Stomach (tissue), 9 donors: ENCODE results near the gene TBX6. TPM values are rescaled to one million over a fixed set of nuclear protein-coding genes. Genes with fewer than 3 reads are reported as not detected.

Experiments
- DNase-seq, 2 donors: peaks; one replicate each; pipeline versions ENCODE4 v3.0.0 to v3.0.0-alpha.2; 2013 to 2019
- H3K27ac ChIP-seq, 5 donors: fragments of 200-600 bp in 4 of 5; sonication (generic) in 4 of 5; one replicate each; pipeline ENCODE4 v1.5.1; 2013 to 2019; ENCODE audit warnings: mild to moderate bottlenecking in 1 of 5, moderate library complexity in 1 of 5
- H3K27me3 ChIP-seq, 3 donors: fragments of 200-600 bp; sonication (generic); one replicate each; pipeline ENCODE4 v1.5.1; 2017 to 2019; ENCODE audit warnings: mixed run types in 1 of 3
- H3K36me3 ChIP-seq, 4 donors: fragments of 200-600 bp; sonication (generic); 1 replicate in 3 of 4; 2 replicates in 1 of 4; pipeline ENCODE4 v1.5.1; 2016 to 2019
- H3K4me1 ChIP-seq, 4 donors: fragments of 200-600 bp; sonication (generic); one replicate each; pipeline ENCODE4 v1.5.1; 2016 to 2019
- H3K4me3 ChIP-seq, 4 donors: fragments of 200-600 bp; sonication (generic) in 3 of 4; one replicate each; pipeline ENCODE4 v1.5.1; 2016 to 2019; ENCODE audit warnings: mild to moderate bottlenecking in 1 of 4
- H3K9me3 ChIP-seq, 4 donors: fragments of 200-600 bp; sonication (generic); one replicate each; pipeline ENCODE4 v1.5.1; 2016 to 2019
- EP300 ChIP-seq: sonication (generic); formaldehyde crosslinking; IDR thresholded peaks from one replicate; pipeline ENCODE4 v1.6.1; 2017; ENCODE audit warnings: antibody characterized with exemption
- POLR2A ChIP-seq, 4 donors: fragments of 450-650 bp; IDR thresholded peaks; one replicate each; pipeline ENCODE4 v1.6.1; 2016; ENCODE audit warnings: antibody characterized with exemption in 4 of 4, control low read depth in 2 of 4, mild to moderate bottlenecking in 1 of 4, moderate library complexity in 1 of 4
- POLR2AphosphoS5 ChIP-seq, 3 donors: sonication (generic); formaldehyde crosslinking; IDR thresholded peaks; one replicate each; pipeline ENCODE4 v1.6.1; 2016; ENCODE audit warnings: antibody characterized with exemption in 3 of 3
- WGBS, 5 donors: extraction: QIAGEN DNeasy Blood & Tissue Kit in 3 of 5; methylation state at CpG; one replicate each; pipeline versions ENCODE4 v1.1.5 to v1.1.7; 2013 to 2018; 5-methylcytosine and 5-hydroxymethylcytosine counted together
- intact Hi-C: fragments of 100-400 bp; cut with DNase I; formaldehyde crosslinking; loops from one replicate; pipeline ENCODE4 v1.15.1; 2023; ENCODE audit warnings: low total_unique reads
- polyA plus RNA-seq, 3 donors: library from polyadenylated mRNA; stranded (reverse); fragments of 200-250 nt; gene quantifications; one replicate each; pipeline ENCODE4 v1.2.3, GENCODE V29; 2013
- total RNA-seq, 5 donors: library from RNA; depleted of rRNA; stranded (reverse); fragments of >200 nt; gene quantifications; one replicate each; pipeline versions ENCODE4 v1.1.0 to v1.2.3, GENCODE V29; 2014 to 2016
- TF ChIP-seq, protein P1 (sequence below), 7 experiments: fragments of 450-650 bp in 4 of 7; fragments of 200-600 bp in 3 of 7; sonication (generic) in 3 of 7; IDR thresholded peaks; one replicate each; pipeline ENCODE4 v1.5.1; 2016 to 2019; ENCODE audit warnings: antibody characterized with exemption in 7 of 7, control low read depth in 2 of 7, mild to moderate bottlenecking in 1 of 7
- donor health status: healthy with polysubstance abuse.
- donor health status: Bipolar disorder and iron deficiency.
- donor health status: healthy.

TBX6 gene
- total and polyA plus RNA-seq, 8 donors = 1.1 to 25.0 (median 2.5) TPM; not detected in 3

DNA sequence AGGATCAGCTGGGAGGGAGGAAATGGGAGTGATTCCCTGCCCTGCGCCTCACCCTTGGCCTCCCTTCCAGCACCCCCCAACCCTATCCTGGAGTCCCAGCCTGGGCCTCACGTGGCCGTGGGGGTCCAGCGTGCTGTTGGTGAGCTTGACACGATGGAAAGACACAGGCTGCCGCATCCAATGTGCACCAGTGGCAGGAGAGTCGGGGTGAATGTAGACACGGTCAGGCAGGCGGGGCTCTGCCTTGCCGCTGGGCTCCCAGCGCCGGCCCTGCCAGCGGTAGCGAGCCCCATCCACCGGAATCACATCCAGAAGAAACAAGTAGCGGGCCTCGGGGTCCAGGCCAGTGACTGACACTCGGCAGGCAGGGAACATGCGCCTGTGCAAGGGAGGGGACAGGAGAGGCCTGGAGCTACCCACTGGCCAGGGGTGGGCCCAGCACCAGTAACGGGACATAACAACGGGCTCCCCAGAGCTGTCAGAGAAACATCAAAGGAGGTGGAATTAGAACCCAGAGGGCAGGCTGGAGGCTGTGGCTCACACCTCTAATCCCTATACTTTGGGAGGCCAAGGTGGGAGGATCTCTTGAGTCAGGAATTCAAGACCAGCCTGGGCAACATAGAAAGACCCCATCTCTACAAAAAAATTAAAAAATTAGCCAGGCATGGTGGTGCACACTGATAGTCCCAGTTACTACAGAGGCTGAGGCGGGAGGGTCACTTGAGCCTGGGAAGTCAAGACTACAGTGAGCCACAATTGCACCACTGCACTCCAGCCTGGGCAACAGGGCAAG is 2.7 kb downstream of the TBX6 start:
- peaks cover 15 to 42% (median 32%) of the 10 kb centered on the region in 4 donors for H3K36me3 ChIP-seq
- 78 to 85% (median 79%) methylated on average over 21 to 22 of the region's 22 CpGs for WGBS, 5 donors
- no peaks in the 10 kb centered on the region for H3K9me3 ChIP-seq
- intact Hi-C loops = no loop called here
- H3K27ac ChIP-seq = peak overlapping the region in 2 of 5 donors; percentile 10 to 88
- H3K4me3 ChIP-seq = no peak overlapping the region
- peaks cover 23 to 57% (median 33%) of the 10 kb centered on the region in 4 donors for H3K4me1 ChIP-seq
- TF ChIP-seq, protein P1, sequence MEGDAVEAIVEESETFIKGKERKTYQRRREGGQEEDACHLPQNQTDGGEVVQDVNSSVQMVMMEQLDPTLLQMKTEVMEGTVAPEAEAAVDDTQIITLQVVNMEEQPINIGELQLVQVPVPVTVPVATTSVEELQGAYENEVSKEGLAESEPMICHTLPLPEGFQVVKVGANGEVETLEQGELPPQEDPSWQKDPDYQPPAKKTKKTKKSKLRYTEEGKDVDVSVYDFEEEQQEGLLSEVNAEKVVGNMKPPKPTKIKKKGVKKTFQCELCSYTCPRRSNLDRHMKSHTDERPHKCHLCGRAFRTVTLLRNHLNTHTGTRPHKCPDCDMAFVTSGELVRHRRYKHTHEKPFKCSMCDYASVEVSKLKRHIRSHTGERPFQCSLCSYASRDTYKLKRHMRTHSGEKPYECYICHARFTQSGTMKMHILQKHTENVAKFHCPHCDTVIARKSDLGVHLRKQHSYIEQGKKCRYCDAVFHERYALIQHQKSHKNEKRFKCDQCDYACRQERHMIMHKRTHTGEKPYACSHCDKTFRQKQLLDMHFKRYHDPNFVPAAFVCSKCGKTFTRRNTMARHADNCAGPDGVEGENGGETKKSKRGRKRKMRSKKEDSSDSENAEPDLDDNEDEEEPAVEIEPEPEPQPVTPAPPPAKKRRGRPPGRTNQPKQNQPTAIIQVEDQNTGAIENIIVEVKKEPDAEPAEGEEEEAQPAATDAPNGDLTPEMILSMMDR (IDR thresholded peaks at IDR 0.05) = no peak
- TF ChIP-seq POLR2AphosphoS5 (IDR thresholded peaks at IDR 0.05) (no peak), POLR2A (IDR thresholded peaks at IDR 0.05) (no peak), EP300 (no peak)
- H3K27me3 ChIP-seq = no peaks in the 10 kb centered on the region
- no peak for DNase-seq

DNA sequence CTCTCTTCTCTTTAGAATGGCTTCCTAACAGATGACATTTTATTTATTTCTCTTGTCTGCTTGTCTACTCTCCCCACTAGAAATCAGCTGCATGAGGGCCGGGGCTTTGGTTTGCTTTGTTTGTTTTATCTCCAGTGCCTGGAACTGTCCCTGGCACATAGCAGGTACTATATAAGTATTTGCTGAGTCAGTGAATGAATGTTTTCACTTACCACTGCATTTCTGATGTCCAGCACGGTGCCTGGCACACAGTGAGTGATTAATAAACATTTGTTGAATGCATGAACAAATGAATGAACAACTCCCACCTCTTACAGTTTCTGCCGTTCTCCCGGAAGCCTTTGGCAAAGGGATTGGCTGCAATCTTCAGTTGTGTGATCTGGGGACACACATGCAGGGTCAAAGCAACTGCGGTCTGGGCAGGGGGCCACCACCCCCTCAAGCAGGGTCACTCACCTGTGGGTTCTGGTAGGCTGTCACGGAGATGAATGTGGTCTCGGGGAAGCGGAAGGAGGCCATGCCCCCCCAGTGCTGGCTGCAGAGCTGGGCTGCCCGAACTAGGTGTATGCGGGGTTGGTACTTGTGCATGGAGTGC is 3.4 kb downstream of the TBX6 start:
- Histone ChIP-seq H3K27ac (no peak overlapping the region), H3K4me1 (peaks cover 23 to 50% (median 27%) of the 10 kb centered on the region in 4 donors), H3K27me3 (no peaks in the 10 kb centered on the region), H3K4me3 (no peak overlapping the region), H3K36me3 (peaks cover 19 to 42% (median 33%) of the 10 kb centered on the region in 4 donors), H3K9me3 (no peaks in the 10 kb centered on the region)
- 65 to 71% (median 67%) methylated on average over 9 to 10 of the region's 10 CpGs for WGBS, 5 donors
- TF ChIP-seq POLR2A (IDR thresholded peaks at IDR 0.05) (no peak), POLR2AphosphoS5 (IDR thresholded peaks at IDR 0.05) (no peak), EP300 (no peak)
- TF ChIP-seq, protein P1 (IDR thresholded peaks at IDR 0.05) = no peak
- intact Hi-C loops = no loop called here
- no peak for DNase-seq

DNA sequence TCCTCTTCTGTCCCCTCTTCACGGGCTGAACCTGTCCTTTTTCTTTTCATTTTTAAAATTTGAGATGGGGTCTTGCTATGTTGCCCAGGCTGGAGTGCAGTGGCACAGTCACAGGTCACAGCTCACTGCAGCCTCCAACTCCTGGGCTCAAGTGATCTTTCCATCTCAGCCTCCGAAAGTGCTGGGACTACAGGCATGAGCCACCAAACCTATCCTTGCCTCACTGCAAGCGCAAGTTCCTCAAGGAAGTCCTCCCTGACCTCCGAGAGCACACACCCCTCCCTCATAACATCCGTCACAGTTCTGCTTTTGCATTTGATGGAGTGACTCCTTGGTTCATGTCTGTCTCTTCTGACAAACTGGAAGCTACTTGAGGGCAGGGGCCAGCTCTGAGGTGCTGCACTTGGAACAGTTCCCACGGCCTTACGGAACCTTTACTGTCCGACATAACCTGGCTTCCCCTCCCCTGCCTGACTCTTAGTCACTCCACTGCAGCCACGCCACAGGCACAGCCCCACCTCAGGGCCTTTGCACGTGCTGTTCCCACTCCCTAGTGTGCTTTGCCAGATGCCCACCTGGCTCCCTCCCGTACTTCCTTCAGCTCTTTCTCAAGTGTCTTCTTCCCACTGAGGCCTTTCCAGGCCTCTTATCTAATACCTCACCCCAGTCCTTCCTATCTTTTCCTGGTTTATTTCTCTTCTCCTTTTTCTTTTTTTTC is 4.4 kb downstream of the TBX6 start:
- DNase-seq = peak in 1 of 2 donors; percentile 27
- intact Hi-C loops = no loop called here

More for the DNA sequence above, 4.4 kb downstream of the TBX6 start:
- H3K4me1 ChIP-seq = peaks cover 13 to 40% (median 17%) of the 10 kb centered on the region in 4 donors
- H3K27ac ChIP-seq = peak overlapping the region in 2 of 5 donors; percentile 26 to 41
- TF ChIP-seq EP300 (no peak), POLR2AphosphoS5 (IDR thresholded peaks at IDR 0.05) (no peak), POLR2A (IDR thresholded peaks at IDR 0.05) (no peak)
- TF ChIP-seq, protein P1 (IDR thresholded peaks at IDR 0.05) = no peak
- H3K4me3 ChIP-seq = no peak overlapping the region
- peaks cover 29 to 49% (median 41%) of the 10 kb centered on the region in 4 donors for H3K36me3 ChIP-seq
- 84 to 94% (median 90%) methylated on average over 11 of the region's 11 CpGs for WGBS, 5 donors
- no peaks in the 10 kb centered on the region for H3K27me3 ChIP-seq
- H3K9me3 ChIP-seq = no peaks in the 10 kb centered on the region
